Neural progenitor cell (in vitro differentiated cells): ENCODE data around the gene PGPEP1. TPM values are rescaled to one million over a fixed set of nuclear protein-coding genes. Genes with fewer than 3 reads are reported as not detected.

Experiments
- DNase-seq: peaks from one replicate; pipeline ENCODE4 v3.0.0-alpha.2; 2016; ENCODE audit warnings: low spot score
- H2AFZ ChIP-seq: fragments of 200-600 bp; sonication (generic); replicated peaks from 2 replicates; pipeline ENCODE4 v1.6.1; 2016; ENCODE audit warnings: antibody characterized with exemption
- H3F3A ChIP-seq: fragments of 200-600 bp; sonication (generic); 2 replicates; pipeline ENCODE4 v1.6.1; 2016; ENCODE audit warnings: antibody characterized with exemption, low read depth
- H3K27ac ChIP-seq: fragments of 200-600 bp; sonication (generic); 2 replicates; pipeline ENCODE4 v1.5.1; 2016; ENCODE audit warnings: mild to moderate bottlenecking
- H3K27me3 ChIP-seq: fragments of 200-600 bp; sonication (generic); 2 replicates; pipeline ENCODE4 v1.6.1; 2016; ENCODE audit warnings: mild to moderate bottlenecking, moderate library complexity
- H3K36me3 ChIP-seq: fragments of 200-600 bp; sonication (generic); 2 replicates; pipeline ENCODE4 v1.5.1; 2016
- H3K4me1 ChIP-seq: fragments of 200-600 bp; sonication (generic); 2 replicates; pipeline ENCODE4 v1.6.1; 2016; ENCODE audit warnings: mixed run types
- H3K4me2 ChIP-seq: fragments of 200-600 bp; sonication (generic); 2 replicates; pipeline ENCODE4 v1.6.1; 2016
- H3K4me3 ChIP-seq: fragments of 200-600 bp; sonication (generic); 2 replicates; pipeline ENCODE4 v1.5.1; 2016
- H3K79me2 ChIP-seq: fragments of 200-600 bp; sonication (generic); 2 replicates; pipeline ENCODE4 v1.6.1; 2016; ENCODE audit warnings: low read depth
- H3K9ac ChIP-seq: fragments of 200-600 bp; sonication (generic); 2 replicates; pipeline ENCODE4 v1.6.1; 2016
- H3K9me3 ChIP-seq: fragments of 200-600 bp; sonication (generic); 2 replicates; pipeline ENCODE4 v1.5.1; 2016; ENCODE audit warnings: low read depth
- H4K20me1 ChIP-seq: fragments of 200-600 bp; sonication (generic); 2 replicates; pipeline ENCODE4 v1.6.1; 2016; ENCODE audit warnings: low read depth
- H3K27ac Mint-ChIP-seq: 3 replicates; pipeline ENCODE4 v1.8.0; 2021; ENCODE audit warnings: mixed read lengths
- H3K27me3 Mint-ChIP-seq: 2 replicates; pipeline ENCODE4 v1.8.0; 2022; ENCODE audit warnings: low read depth, mild to moderate bottlenecking, inconsistent platforms, moderate library complexity, mixed read lengths; ENCODE audit not compliant: insufficient read depth
- H3K36me3 Mint-ChIP-seq: 3 replicates; pipeline ENCODE4 v1.8.0; 2021; ENCODE audit warnings: mixed read lengths
- H3K4me1 Mint-ChIP-seq: 3 replicates; pipeline ENCODE4 v1.8.0; 2021; ENCODE audit warnings: mixed read lengths
- H3K4me3 Mint-ChIP-seq: 3 replicates; pipeline ENCODE4 v1.8.0; 2021; ENCODE audit warnings: mild to moderate bottlenecking, moderate library complexity, mixed read lengths
- H3K9me3 Mint-ChIP-seq: 3 replicates; pipeline ENCODE4 v1.8.0; 2020; ENCODE audit warnings: mixed read lengths
- CTCF ChIP-seq: fragments of 200-600 bp; sonication (generic); IDR thresholded peaks from 2 replicates; pipeline ENCODE4 v1.5.1; 2017; ENCODE audit warnings: antibody characterized with exemption, mild to moderate bottlenecking
- EZH2 ChIP-seq: fragments of 200-600 bp; sonication (generic); IDR thresholded peaks from 2 replicates; pipeline ENCODE4 v1.6.1; 2017; ENCODE audit warnings: antibody characterized with exemption, mild to moderate bottlenecking, moderate library complexity
- EZH2phosphoT487 ChIP-seq: fragments of 200-600 bp; sonication (generic); IDR thresholded peaks from 2 replicates; pipeline ENCODE4 v1.6.1; 2017; ENCODE audit warnings: antibody characterized with exemption
- total RNA-seq: library from RNA; depleted of rRNA; stranded (reverse); fragments of >200 nt; gene quantifications from 2 replicates; pipeline ENCODE4 v1.2.3, GENCODE V29; 2015; ENCODE audit warnings: low replicate concordance

PGPEP1 gene
- total RNA-seq, 1 donor from 2014 or later, result 2.1 TPM

DNA sequence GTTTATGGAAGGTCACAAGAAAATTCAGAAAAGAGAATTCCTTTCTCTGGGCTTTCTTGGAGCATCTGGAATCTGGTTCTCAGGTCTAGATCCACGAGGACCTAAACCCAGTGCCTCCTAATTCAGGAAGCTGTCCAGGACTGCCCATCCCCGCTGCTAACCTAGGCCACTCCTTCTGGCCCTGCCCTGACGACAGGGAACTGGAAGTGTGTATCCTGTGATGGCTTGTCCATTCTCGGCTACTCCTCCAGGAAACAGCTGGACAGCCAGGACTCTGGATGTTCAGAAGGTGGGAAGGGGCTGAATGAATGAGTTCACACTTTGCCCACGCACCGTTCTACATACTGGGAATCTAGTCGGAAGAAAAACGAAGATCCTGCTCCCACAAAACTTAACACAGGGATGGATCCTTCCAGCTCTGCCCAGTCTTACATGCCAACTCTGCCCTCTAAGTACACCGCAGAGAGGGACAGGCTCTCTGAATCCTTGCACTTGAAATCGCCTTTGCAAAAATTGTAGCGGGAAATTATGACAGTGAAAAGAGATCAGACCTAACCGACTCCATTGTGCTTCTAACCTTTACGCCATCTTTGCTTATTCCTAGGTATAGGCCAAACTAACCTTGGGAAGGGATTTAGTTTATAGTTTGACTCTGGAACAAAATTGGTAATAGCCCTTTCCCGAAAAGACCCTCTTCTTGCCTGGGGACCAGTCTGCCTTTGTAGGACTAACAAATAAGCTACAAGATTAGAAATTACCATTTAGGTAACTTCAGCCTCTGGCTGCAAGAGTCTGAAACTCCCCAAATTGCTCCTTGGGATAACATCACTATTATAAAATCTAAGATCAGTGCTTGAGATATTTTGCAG is 19.3 kb upstream of the PGPEP1 start:
- H3F3A ChIP-seq, result peaks cover 34% of the 10 kb centered on the region
- no peaks in the 10 kb centered on the region for H3K27me3 ChIP-seq
- peak overlapping the region; percentile 46 for H3K27ac Mint-ChIP-seq
- peak overlapping the region; percentile 91 for H3K4me2 ChIP-seq
- peaks cover 19% of the 10 kb centered on the region for H3K4me1 ChIP-seq
- no peaks in the 10 kb centered on the region for H3K9me3 Mint-ChIP-seq
- peaks cover 66% of the 10 kb centered on the region for H3K79me2 ChIP-seq
- H3K9ac ChIP-seq, result peak overlapping the region; percentile 77
- peaks cover 3% of the 10 kb centered on the region for H3K27me3 Mint-ChIP-seq
- peaks cover 32% of the 10 kb centered on the region for H4K20me1 ChIP-seq
- H2AFZ ChIP-seq, result no peak overlapping the region
- TF ChIP-seq EZH2phosphoT487, result no peak
- no peak for TF ChIP-seq CTCF
- no peak for TF ChIP-seq EZH2
- no peaks in the 10 kb centered on the region for H3K36me3 ChIP-seq
- peak overlapping the region; percentile 85 for H3K4me3 Mint-ChIP-seq
- no peak overlapping the region for H3K27ac ChIP-seq
- H3K4me1 Mint-ChIP-seq, result peaks cover 37% of the 10 kb centered on the region
- DNase-seq, result no peak
- peak overlapping the region; percentile 73 for H3K4me3 ChIP-seq
- peaks cover 7% of the 10 kb centered on the region for H3K36me3 Mint-ChIP-seq
- no peaks in the 10 kb centered on the region for H3K9me3 ChIP-seq

DNA sequence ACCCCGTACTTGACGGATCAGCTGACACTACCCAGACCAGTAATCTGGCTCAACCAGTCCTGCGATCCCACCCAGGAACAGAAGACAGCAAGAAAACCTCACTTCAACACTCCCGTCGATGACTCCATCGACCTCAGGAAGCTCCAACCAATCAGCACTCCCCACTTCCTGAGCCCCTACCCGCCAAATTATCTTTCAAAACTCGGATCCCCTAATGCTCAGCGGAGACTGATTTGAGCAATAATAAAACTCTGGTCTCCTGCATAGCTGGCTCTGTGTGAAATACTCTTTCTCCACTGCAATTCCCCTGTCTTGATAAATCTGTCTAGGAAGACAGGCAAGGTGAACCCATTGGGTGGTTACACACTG is 18.7 kb upstream of the PGPEP1 start:
- Histone ChIP-seq H2AFZ (no peak overlapping the region), H3K79me2 (peaks cover 61% of the 10 kb centered on the region), H3K4me3 (peak overlapping the region; percentile 73), H4K20me1 (peaks cover 29% of the 10 kb centered on the region), H3K27ac (no peak overlapping the region), H3K4me1 (peaks cover 19% of the 10 kb centered on the region), H3K9ac (peak overlapping the region; percentile 77), H3F3A (peaks cover 28% of the 10 kb centered on the region), H3K27me3 (no peaks in the 10 kb centered on the region), H3K9me3 (no peaks in the 10 kb centered on the region), H3K4me2 (peak overlapping the region; percentile 91), H3K36me3 (no peaks in the 10 kb centered on the region)
- Mint-ChIP-seq H3K9me3 (no peaks in the 10 kb centered on the region), H3K27me3 (peaks cover 3% of the 10 kb centered on the region), H3K4me3 (peak overlapping the region; percentile 85), H3K36me3 (peaks cover 7% of the 10 kb centered on the region), H3K4me1 (peaks cover 37% of the 10 kb centered on the region), H3K27ac (peak overlapping the region; percentile 46)
- DNase-seq, result no peak
- no peak for TF ChIP-seq EZH2
- no peak for TF ChIP-seq EZH2phosphoT487
- TF ChIP-seq CTCF, result no peak

GRCh38 chr19:18322318-18322758 is 18.1 kb upstream of the PGPEP1 start:
- no peaks in the 10 kb centered on the region for H3K9me3 Mint-ChIP-seq
- Histone ChIP-seq H3K27me3 (no peaks in the 10 kb centered on the region), H4K20me1 (peaks cover 25% of the 10 kb centered on the region), H3K4me2 (peak overlapping the region; percentile 91), H3K9me3 (no peaks in the 10 kb centered on the region), H3K79me2 (peaks cover 55% of the 10 kb centered on the region), H3K27ac (peak overlapping the region; percentile 61), H3F3A (peaks cover 28% of the 10 kb centered on the region), H3K4me3 (peak overlapping the region; percentile 73), H3K36me3 (no peaks in the 10 kb centered on the region), H3K4me1 (peaks cover 19% of the 10 kb centered on the region), H2AFZ (no peak overlapping the region), H3K9ac (peak overlapping the region; percentile 77)
- H3K27ac Mint-ChIP-seq, result peak overlapping the region; percentile 46
- peaks cover 37% of the 10 kb centered on the region for H3K4me1 Mint-ChIP-seq
- H3K27me3 Mint-ChIP-seq, result peaks cover 3% of the 10 kb centered on the region
- DNase-seq, result peak; percentile 81
- TF ChIP-seq EZH2phosphoT487 (no peak), CTCF (peak; percentile 48), EZH2 (no peak)
- H3K36me3 Mint-ChIP-seq, result peaks cover 7% of the 10 kb centered on the region
- peak overlapping the region; percentile 85 for H3K4me3 Mint-ChIP-seq
